Calu3 (cell line): ENCODE results near the gene C1QTNF5. TPM values are rescaled to one million over a fixed set of nuclear protein-coding genes. Genes with fewer than 3 reads are reported as not detected.

Experiments used
- BruUV-seq: library from RNA; stranded (reverse); fragments of 400-500 nt; replicated peaks from 2 replicates; lab custom pipeline; 2021; lab: Mats Ljungman, UMichigan
- CTCF ChIA-PET: fragments of 300-600 bp; sonication (Branson Sonifier 250); formaldehyde crosslinking; loops from one replicate; lab custom pipeline; 2022; ENCODE audit warnings: antibody characterized with exemption; lab: Charles Lee
- DNase-seq: peaks from one replicate; pipeline ENCODE4 v3.0.0; 2022
- H3K27ac Mint-ChIP-seq: one replicate; pipeline ENCODE4 v1.8.0; 2022; ENCODE audit warnings: mixed read lengths; ENCODE audit not compliant: unreplicated experiment
- H3K27me3 Mint-ChIP-seq: one replicate; pipeline ENCODE4 v1.8.0; 2022; ENCODE audit warnings: mixed read lengths; ENCODE audit not compliant: unreplicated experiment
- H3K36me3 Mint-ChIP-seq: one replicate; pipeline ENCODE4 v1.8.0; 2022; ENCODE audit warnings: mild to moderate bottlenecking, moderate library complexity, mixed read lengths; ENCODE audit not compliant: insufficient read depth, unreplicated experiment
- H3K4me1 Mint-ChIP-seq: one replicate; pipeline ENCODE4 v1.8.0; 2022; ENCODE audit warnings: mild to moderate bottlenecking, low read depth, mixed read lengths; ENCODE audit not compliant: unreplicated experiment
- H3K4me3 Mint-ChIP-seq: one replicate; pipeline ENCODE4 v1.8.0; 2022; ENCODE audit warnings: mild to moderate bottlenecking, low read depth, moderate library complexity, mixed read lengths; ENCODE audit not compliant: unreplicated experiment
- H3K9me3 Mint-ChIP-seq: one replicate; pipeline ENCODE4 v1.8.0; 2022; ENCODE audit warnings: low read depth, mixed read lengths; ENCODE audit not compliant: unreplicated experiment
- CTCF ChIP-seq: fragments of 200-600 bp; IDR thresholded peaks from one replicate; pipeline ENCODE4 v1.8.0; 2022; ENCODE audit warnings: antibody characterized with exemption; ENCODE audit not compliant: unreplicated experiment
- intact Hi-C: fragments of 100-400 bp; cut with micrococcal nuclease; formaldehyde crosslinking; loops from one replicate; pipeline ENCODE4 v1.10.0; 2022; ENCODE audit not compliant: unreplicated experiment
- total RNA-seq: library from RNA; stranded (reverse); gene quantifications from 2 replicates; pipeline ENCODE4 v1.2.3, GENCODE V29; 2022

Gene C1QTNF5
- total RNA-seq, 1 experiment from 2014 or later, result not detected

GRCh38 chr11:119363851-119364590, 23.3 kb upstream of the C1QTNF5 start:
- no peak for TF ChIP-seq CTCF
- Mint-ChIP-seq H3K36me3 (no peaks in the 10 kb centered on the region), H3K9me3 (no peaks in the 10 kb centered on the region), H3K27ac (no peak overlapping the region), H3K4me3 (peak overlapping the region; percentile 18), H3K4me1 (peaks cover 9% of the 10 kb centered on the region), H3K27me3 (peaks cover 13% of the 10 kb centered on the region)
- intact Hi-C loops, result no loop called here
- DNase-seq, result peak; percentile 29
- CTCF ChIA-PET, result no interaction called here
- no TSS peak for BruUV-seq

GRCh38 chr11:119363081-119363850, 22.6 kb upstream of the C1QTNF5 start:
- BruUV-seq, result no TSS peak
- Mint-ChIP-seq H3K9me3 (no peaks in the 10 kb centered on the region), H3K4me3 (no peak overlapping the region), H3K4me1 (peaks cover 9% of the 10 kb centered on the region), H3K36me3 (no peaks in the 10 kb centered on the region), H3K27me3 (peaks cover 13% of the 10 kb centered on the region), H3K27ac (no peak overlapping the region)
- CTCF ChIA-PET, result no interaction called here
- TF ChIP-seq CTCF, result no peak
- intact Hi-C loops, result no loop called here
- DNase-seq, result no peak

- intact Hi-C loops, result no loop called here
- H3K27ac Mint-ChIP-seq, result no peak overlapping the region
- CTCF ChIA-PET, result no interaction called here
- BruUV-seq, result no TSS peak
- TF ChIP-seq CTCF, result no peak
- DNase-seq, result no peak
- no peaks in the 10 kb centered on the region for H3K36me3 Mint-ChIP-seq
- H3K9me3 Mint-ChIP-seq, result no peaks in the 10 kb centered on the region
- peaks cover 9% of the 10 kb centered on the region for H3K4me1 Mint-ChIP-seq
- no peak overlapping the region for H3K4me3 Mint-ChIP-seq
- H3K27me3 Mint-ChIP-seq, result peaks cover 13% of the 10 kb centered on the region
Observed at GRCh38 chr11:119362741-119363080, 22.0 kb upstream of the C1QTNF5 start.

- CTCF ChIA-PET, result interaction anchor here (1.0 to 1.2 kb wide), 2 partner anchors 8 to 24 kb away, joined by 3 to 6 read pairs; no protein-coding TSS in a partner anchor
- no peak overlapping the region for H3K4me3 Mint-ChIP-seq
- BruUV-seq, result no TSS peak
- intact Hi-C loops, result no loop called here
- H3K36me3 Mint-ChIP-seq, result no peaks in the 10 kb centered on the region
- no peak overlapping the region for H3K27ac Mint-ChIP-seq
- no peak for TF ChIP-seq CTCF
- H3K9me3 Mint-ChIP-seq, result no peaks in the 10 kb centered on the region
- peaks cover 9% of the 10 kb centered on the region for H3K4me1 Mint-ChIP-seq
- H3K27me3 Mint-ChIP-seq, result peaks cover 13% of the 10 kb centered on the region
- no peak for DNase-seq
Observed at GRCh38 chr11:119361941-119362725, 21.4 kb upstream of the C1QTNF5 start.
